ENCODE data around the gene NR1H4.

NR1H4 gene

GRCh38 chr12:100468126-100468525, 5.5 kb upstream of the NR1H4 start:
- H3K9me3 ChIP-seq (ENCODE audit: insufficient read depth, low read depth, low read length) = no peaks in the 10 kb centered on the region
- no peak overlapping the region for H3K4me3 ChIP-seq (ENCODE audit: low read length, poor library complexity, severe bottlenecking)
- H3F3A ChIP-seq (ENCODE audit: low read depth) = no peaks in the 10 kb centered on the region
- no peaks in the 10 kb centered on the region for H3K4me1 ChIP-seq (ENCODE audit: insufficient read depth, low read length, poor library complexity, severe bottlenecking)
- no peaks in the 10 kb centered on the region for H3K36me3 ChIP-seq (ENCODE audit: insufficient read depth, low read length)
- H4K20me1 ChIP-seq (ENCODE audit: insufficient read depth, low read length, poor library complexity, severe bottlenecking) = no peaks in the 10 kb centered on the region
- no peak overlapping the region for H2AFZ ChIP-seq (ENCODE audit: low read length)
- no peaks in the 10 kb centered on the region for H3K27me3 ChIP-seq (ENCODE audit: insufficient read depth, low read length, poor library complexity, severe bottlenecking)
- TF ChIP-seq EZH2phosphoT487 (IDR thresholded peaks at IDR 0.05; ENCODE audit: borderline replicate concordance) = no peak
- no peak for TF ChIP-seq CTCF (conservative IDR thresholded peaks at IDR 0.05; ENCODE audit: low read length)
- H3K9ac ChIP-seq (ENCODE audit: low read depth, low read length, poor library complexity, severe bottlenecking) = no peak overlapping the region
- H3K4me2 ChIP-seq (ENCODE audit: low read depth, low read length, poor library complexity, severe bottlenecking) = no peak overlapping the region
- H3K9me2 ChIP-seq (replicated peaks; ENCODE audit: low read depth, low read length) = no peaks in the 10 kb centered on the region
- H3K79me2 ChIP-seq (ENCODE audit: insufficient read depth, low read length) = no peaks in the 10 kb centered on the region

GRCh38 chr12:100472325-100472724, 1.3 kb upstream of the NR1H4 start:
- TF ChIP-seq CTCF (conservative IDR thresholded peaks at IDR 0.05; ENCODE audit: low read length) = no peak
- TF ChIP-seq EZH2phosphoT487 (IDR thresholded peaks at IDR 0.05; ENCODE audit: borderline replicate concordance) = no peak
- Histone ChIP-seq H3K4me3 (ENCODE audit: low read length, poor library complexity, severe bottlenecking) (no peak overlapping the region), H3K9ac (ENCODE audit: low read depth, low read length, poor library complexity, severe bottlenecking) (no peak overlapping the region), H3F3A (ENCODE audit: low read depth) (no peaks in the 10 kb centered on the region), H4K20me1 (ENCODE audit: insufficient read depth, low read length, poor library complexity, severe bottlenecking) (no peaks in the 10 kb centered on the region), H3K79me2 (ENCODE audit: insufficient read depth, low read length) (no peaks in the 10 kb centered on the region), H2AFZ (ENCODE audit: low read length) (no peak overlapping the region), H3K36me3 (ENCODE audit: insufficient read depth, low read length) (no peaks in the 10 kb centered on the region), H3K4me1 (ENCODE audit: insufficient read depth, low read length, poor library complexity, severe bottlenecking) (no peaks in the 10 kb centered on the region), H3K9me2 (replicated peaks; ENCODE audit: low read depth, low read length) (no peaks in the 10 kb centered on the region), H3K27me3 (ENCODE audit: insufficient read depth, low read length, poor library complexity, severe bottlenecking) (no peaks in the 10 kb centered on the region), H3K4me2 (ENCODE audit: low read depth, low read length, poor library complexity, severe bottlenecking) (no peak overlapping the region), H3K9me3 (ENCODE audit: insufficient read depth, low read depth, low read length) (no peaks in the 10 kb centered on the region)

- Histone ChIP-seq H3K4me1 (ENCODE audit: insufficient read depth, low read length, poor library complexity, severe bottlenecking) (no peaks in the 10 kb centered on the region), H3K4me3 (ENCODE audit: low read length, poor library complexity, severe bottlenecking) (no peak overlapping the region), H3F3A (ENCODE audit: low read depth) (no peaks in the 10 kb centered on the region), H3K4me2 (ENCODE audit: low read depth, low read length, poor library complexity, severe bottlenecking) (no peak overlapping the region), H3K9me2 (replicated peaks; ENCODE audit: low read depth, low read length) (no peaks in the 10 kb centered on the region), H3K9me3 (ENCODE audit: insufficient read depth, low read depth, low read length) (no peaks in the 10 kb centered on the region), H3K36me3 (ENCODE audit: insufficient read depth, low read length) (no peaks in the 10 kb centered on the region), H3K9ac (ENCODE audit: low read depth, low read length, poor library complexity, severe bottlenecking) (no peak overlapping the region), H2AFZ (ENCODE audit: low read length) (no peak overlapping the region), H4K20me1 (ENCODE audit: insufficient read depth, low read length, poor library complexity, severe bottlenecking) (no peaks in the 10 kb centered on the region), H3K27me3 (ENCODE audit: insufficient read depth, low read length, poor library complexity, severe bottlenecking) (no peaks in the 10 kb centered on the region), H3K79me2 (ENCODE audit: insufficient read depth, low read length) (no peaks in the 10 kb centered on the region)
- TF ChIP-seq EZH2phosphoT487 (IDR thresholded peaks at IDR 0.05; ENCODE audit: borderline replicate concordance) (no peak), CTCF (conservative IDR thresholded peaks at IDR 0.05; ENCODE audit: low read length) (no peak)
These were observed 483 bp upstream of the NR1H4 start for GRCh38 chr12:100473050-100473715.

Measured in Loucy (cell line).